GM21786 (cell line): Measurements from ENCODE around the gene SORCS2.
"Not testable (repeated sequence)": the region's sequence is repeated elsewhere in the genome, so short reads cannot be mapped to it uniquely, and the experiment has no call there.

Experiments
- ATAC-seq: cut with Tn5 transposase; IDR thresholded peaks from one replicate; pipeline ENCODE4 v1.9.1; 2021; ENCODE audit not compliant: unreplicated experiment

The SORCS2 gene

DNA sequence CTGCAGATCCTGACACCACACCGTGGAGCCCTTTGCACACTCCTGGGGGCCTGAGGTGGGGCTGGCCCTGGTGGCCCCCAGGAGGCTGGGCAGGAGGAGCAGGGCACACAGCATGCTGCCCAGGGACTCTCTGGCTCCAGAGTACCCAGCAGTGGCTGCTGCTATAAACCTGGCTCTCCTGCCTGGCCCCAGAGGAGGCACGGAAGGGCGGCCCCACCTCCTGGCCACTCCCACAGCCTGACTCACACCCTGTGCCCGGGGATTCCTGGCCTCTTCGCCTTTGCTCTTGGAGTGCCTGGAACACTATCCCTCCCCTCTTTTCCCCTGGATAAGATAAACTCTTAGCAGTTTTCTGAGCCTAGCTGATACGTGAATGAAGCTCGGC lies 242.4 kb downstream of the SORCS2 start, which contains the start of gene PSAPL1:
Gene PSAPL1 (minus strand): TSS at position 165 of the 385 bp plus-strand sequence. CDS start 51 bp downstream, at position 114.
- no peak for ATAC-seq

DNA sequence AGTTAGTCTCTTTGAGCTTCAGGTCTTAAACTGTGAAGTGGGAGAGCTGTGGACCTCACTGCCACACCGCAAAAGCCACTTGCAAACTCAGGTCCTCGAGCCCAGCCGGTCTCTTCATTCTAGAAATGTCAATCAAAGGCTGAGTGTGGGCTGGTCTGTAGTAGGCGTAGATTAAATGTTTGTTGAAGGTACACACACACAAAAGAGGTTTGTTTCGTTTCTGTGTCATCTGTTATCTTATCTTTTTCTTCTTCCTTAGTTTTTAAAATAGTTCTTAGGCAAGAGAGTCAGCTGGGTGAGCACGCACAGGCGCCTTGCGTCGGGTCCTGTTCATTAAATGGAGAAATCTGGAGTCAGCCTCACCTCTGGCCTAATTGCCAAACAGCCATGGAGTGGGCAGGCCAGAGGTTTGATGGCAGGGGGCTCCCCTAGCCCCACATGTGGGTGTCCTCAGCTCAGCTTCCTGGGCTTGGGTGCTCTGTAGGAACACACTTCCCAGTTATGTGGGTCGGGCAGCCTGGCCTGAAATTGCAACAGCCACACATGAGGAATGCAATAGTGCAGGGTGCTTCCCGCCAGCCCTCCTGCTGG lies 243.2 kb downstream of the SORCS2 start:
- ATAC-seq: no peak

DNA sequence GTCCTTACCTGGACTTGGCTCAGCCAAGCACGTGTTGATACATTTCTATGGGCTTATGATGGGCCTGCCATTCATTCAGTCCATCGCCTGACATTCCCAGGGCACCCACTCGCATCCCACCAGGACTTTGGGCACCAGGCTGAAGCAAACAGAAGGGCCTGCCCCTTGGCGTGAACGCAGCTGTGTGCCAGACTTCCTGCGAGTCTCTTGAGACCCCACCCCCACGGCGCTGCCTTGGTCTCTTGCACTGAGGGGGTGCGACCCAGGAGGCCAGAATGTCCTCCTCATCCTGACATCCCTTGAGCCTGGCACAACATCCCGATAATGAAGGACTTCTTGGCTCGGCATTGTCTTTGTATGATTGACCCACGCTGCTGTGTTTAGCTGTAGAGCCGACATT lies 243.9 kb downstream of the SORCS2 start:
- ATAC-seq: no peak

DNA sequence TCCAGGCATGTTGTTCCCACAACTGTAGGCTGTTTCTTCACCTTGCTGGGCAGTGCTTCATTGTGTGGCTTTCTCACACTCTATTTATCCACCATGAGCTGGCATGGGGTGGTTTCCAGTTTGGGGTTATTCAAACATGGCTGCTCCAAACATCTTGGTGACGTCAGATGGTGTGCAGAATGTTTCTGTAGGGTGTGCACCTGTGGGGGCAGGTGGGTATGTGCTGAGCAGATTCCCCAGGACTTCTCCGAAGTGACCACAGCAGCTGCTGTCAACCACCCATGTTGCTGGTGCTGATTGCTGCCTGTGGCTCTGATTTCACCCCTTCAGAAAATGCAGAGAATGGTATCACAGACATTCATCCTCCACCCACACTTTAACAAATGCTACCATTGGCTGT lies 247.4 kb downstream of the SORCS2 start:
- ATAC-seq: no peak

DNA sequence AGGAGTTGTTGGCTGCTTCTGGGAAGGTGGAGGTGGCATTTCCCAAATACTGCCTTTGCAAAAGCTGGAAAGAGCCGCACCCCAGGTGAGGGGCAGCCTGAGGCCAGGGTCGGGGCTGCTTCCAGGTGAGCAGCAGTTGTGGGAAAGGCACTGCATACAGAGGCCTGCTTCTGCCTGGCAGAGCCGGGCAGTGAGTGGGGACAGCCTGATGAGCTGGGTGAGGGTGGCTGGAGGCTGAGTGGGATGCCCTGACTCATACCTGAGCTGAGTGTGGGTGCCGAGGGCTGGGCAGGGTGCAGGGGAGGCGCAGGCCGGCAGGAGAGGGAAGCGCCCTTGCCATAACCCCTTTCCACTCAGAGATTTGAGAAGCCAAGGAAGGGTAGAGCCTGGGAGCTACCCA lies 248.9 kb downstream of the SORCS2 start:
- ATAC-seq: no peak

DNA sequence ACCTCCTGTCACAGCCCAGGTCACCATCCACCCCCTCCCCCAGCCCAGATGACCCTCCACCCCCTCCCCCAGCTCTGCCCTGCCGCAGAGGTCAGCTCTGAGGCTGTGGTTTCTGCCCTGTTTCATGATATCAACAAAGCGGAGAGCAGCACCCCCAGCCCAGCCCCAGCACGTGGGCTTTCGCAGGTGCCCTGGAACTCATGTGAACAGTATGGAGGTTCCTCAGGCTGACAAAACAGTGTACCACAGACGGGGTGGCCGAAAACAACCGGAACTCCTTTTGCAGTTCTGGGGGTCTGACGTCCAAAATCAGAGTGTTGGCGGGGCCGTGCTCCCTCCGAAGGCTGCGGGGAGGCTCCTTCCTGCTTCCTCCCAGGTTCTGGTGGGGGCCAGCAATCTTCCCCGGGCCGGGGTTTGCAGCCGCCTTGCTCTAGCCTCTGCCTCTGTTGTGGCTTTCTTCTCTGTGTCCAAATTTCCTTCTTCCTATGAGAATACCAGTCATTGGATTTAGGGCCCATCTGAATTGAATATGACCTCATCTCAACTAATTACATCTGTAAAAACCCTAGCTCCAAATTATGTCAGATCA lies 250.3 kb downstream of the SORCS2 start:
- ATAC-seq: no peak

DNA sequence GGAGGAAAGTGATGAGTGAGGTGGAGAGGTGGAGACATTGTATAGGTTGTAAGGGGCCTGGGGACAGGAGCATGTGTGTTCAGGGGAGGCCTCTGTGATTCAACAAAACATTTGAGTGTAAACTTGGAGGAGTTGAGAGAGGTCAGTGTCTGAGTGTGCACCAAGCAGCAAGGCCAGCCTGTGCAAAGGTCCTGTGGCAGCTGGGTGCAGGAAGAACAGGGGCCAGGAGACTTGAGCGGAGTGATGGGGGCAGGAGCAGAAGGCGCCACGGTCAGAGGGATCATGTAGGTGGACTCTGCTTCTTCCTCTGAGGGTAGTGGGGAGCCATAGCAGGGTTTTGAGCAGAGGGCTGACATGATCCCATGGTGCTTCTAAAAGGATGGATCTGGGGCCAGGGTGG lies 252.0 kb downstream of the SORCS2 start:
- no peak for ATAC-seq

DNA sequence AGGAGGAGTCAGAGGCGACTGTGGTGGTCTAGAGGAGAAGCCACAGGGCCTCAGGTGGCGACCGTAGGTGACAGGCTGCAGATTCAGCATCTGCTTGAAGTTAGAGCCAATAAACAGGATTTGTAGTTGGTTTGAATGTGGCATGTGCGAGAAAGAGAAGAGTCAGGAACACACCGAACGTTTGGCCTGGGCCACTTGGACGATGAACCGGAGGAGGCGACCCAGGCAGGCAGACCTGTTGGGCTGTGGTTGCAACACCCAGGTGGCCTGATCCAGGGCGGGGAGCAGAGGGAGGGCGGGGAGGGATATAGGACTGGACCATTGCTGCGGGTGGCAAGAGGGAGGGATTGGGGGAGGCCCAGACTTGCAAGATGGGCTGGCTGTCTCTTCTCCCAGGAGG lies 252.4 kb downstream of the SORCS2 start:
- no peak for ATAC-seq

DNA sequence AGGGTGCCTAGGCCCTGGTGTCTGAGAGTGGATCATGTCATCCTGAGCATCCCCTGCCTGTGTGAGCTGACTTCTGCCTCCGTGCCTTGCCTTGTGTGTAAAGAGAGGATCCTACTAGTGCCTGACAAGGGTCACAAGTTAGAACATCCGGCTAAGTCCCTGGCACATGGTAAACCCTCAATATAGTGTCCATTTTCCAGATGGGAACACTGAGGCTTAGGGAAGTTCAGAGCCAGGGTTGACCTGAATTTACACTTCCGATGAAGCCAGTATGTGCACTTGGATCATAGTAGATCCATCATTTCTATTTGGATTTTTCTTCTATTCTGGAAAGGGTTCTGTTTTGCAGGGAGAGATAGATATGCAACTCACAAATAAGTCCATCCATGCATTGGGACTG lies 254.9 kb downstream of the SORCS2 start:
- no peak for ATAC-seq

DNA sequence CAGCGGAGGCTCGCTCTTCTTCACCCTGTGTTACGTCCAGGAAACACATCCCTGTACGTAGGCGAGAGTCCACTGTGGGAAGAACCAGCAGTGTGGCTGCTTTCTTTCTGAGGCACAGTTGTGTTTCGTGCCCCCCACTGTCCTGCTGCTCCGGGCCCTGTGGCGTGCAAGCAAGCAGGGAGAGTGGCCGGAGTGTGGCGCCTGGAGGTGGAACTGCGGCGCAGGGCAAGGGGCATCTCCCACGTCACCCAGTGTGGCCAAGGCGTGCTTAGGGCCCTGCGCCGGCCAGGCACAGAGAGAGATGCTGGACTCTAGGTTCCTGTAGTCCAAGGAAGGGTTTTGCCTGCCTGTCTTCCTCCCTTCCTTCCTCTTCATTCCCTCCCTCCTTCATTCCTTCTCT lies 255.7 kb downstream of the SORCS2 start:
- no peak for ATAC-seq

DNA sequence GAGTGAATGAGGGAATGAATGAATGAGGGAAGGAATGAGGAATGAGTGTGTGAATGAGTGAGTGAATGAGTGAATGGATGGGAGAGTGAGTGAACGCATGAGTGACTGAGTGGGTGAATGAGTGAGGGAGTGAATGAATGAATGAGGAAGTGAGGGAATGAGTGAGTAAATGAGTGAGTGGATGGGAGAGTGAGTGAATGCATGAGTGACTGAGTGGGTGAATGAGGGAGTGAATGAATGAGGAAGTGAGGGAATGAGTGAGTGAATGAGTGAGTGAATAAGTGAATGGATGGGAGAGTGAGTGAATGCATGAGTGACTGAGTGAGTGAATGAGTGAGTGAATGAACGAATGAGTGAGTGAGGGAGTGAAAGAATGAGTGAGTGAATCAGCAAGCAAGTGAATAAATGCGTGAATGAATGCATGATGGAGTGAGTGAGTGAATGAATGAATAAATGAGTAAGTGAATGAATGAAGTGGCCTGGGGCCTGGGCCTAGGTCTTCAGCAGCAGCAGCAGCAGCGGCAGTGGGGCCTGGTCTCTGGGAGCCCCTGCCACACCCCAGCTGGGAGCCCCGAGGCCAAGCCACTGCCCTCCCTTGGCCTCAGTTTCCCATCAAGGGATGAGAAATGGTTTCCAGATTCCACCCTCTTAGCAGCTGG lies 258.6 kb downstream of the SORCS2 start:
- ATAC-seq: no peak

DNA sequence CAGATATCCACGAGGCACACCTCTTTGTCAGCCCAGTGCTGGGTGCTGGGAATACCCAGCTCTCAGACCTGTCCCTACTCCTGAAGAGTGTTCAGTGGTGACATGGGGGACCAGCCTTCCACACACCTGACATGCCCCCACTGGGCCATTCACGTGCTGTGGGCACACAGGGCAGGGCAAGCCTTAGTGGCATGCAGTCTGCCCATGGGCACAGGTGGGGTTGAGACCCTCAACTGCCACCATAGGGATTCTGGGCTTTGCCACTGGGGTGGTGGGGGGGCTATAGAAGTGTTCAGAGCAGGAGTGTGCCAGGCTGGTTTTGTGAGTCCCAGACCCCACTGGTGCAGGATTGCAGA lies 259.1 kb downstream of the SORCS2 start:
- ATAC-seq: no peak

DNA sequence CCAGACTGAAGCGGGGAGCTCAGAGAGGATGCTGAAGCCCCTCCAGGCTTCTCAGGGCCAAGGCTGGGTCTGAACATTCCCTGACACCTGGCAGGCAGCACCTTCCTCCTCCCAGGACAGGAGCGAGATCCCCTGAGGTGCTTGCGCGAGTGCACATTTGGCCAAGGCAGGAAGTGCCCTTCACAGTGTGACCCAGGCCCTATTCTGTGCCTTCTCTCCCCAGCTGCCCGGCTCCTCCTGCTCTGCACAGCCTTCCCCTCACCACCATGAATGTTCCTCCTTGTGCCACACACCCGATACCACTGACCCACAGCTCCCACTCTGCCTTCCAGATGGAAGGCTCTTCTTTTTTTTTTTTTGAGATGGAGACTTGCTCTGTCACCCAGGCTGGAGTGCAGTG lies 259.5 kb downstream of the SORCS2 start:
- no peak for ATAC-seq

DNA sequence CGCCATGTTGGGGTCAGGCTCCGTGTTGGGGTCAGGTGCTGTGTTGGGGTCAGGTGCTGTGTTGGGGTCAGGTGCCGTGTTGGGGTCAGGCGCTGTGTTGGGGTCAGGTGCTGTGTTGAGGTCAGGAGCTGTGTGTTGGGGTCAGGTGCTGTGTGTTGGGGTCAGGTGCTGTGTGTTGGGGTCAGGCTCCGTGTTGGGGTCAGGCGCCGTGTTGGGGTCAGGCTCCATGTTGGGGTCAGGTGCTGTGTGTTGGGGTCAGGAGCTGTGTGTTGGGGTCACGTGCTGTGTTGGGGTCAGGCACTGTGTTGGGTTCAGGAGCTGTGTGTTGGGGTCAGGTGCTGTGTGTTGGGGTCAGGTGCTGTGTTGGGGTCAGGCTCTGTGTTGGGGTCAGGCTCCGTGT lies 260.5 kb downstream of the SORCS2 start:
- ATAC-seq: not testable (repeated sequence)

DNA sequence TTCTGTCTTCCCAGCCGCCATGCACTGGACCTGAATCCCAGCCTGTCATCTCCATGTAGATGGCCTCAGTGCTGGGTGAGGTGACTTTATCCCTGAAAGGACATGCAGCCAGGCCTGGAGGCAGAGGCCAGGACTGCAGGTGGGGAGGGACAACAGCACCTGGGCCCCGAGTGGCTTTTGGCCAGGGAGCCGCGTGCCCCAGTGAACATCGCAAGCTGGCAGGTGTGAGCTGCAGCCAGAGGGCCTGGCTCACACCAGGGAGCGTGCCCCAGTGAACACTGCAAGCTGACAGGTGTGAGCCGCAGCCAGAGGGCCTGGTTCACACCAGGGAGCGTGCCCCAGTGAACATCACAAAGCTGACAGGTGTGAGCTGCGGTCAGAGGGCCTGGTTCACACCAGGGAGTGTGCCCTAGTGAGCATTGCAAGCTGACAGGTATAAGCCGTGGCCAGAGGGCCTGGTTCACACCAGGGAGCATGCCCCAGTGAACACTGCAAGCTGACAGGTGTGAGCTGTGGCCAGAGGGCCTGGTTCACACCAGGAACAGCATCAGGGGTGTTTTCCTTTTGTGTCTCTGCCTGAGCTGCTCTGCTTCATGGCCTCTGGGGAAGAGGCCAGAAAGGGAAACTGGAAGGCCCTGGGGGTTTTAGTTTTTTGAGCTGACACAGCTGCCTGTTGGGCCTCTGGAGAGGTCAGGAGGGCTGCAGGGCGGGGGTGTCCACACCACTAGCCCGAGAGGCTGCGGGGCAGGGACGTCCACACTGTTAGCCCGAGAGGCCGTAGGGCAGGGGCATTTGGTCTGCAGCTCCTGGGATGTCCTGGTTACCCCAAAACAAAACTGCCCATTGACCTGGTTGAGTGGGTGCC lies 265.1 kb downstream of the SORCS2 start:
- ATAC-seq: no peak

DNA sequence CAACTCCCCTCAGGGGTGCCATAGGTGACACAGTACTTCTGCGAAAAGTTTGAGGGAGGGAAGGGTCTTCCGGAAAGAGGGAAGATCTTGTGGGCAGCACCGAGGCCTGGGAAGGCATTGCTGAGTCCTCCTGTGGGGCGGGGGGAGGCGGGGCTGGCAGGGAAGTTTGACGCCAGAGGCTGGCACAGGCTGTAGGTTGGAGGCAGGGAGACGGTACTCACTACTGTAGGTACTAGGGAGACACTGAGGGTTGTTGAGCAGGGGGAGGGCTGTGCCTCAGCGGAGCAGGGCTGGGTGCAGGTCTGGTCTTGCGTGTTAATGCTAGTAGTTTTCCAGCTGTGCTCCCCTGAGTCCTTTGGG lies 265.7 kb downstream of the SORCS2 start:
- no peak for ATAC-seq

DNA sequence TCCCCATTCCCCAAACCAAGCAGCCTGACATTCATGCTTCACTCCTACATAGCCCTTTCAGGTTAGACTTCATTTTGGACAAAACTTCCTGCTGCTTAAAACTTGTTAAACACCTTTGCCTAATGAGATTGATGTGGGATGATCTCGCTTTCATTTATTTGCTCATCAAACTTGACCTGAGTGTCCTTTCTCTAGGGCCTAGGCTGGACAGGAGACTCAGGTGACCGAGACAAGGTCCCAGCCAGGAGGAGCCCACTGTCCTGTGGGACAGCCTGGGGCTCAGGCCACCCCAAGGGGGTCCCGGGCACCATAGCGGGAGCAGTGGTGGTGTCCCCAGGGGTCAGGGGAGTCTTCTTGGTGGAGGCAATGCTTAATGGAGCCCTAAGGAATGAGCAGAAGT lies 266.1 kb downstream of the SORCS2 start:
- no peak for ATAC-seq

DNA sequence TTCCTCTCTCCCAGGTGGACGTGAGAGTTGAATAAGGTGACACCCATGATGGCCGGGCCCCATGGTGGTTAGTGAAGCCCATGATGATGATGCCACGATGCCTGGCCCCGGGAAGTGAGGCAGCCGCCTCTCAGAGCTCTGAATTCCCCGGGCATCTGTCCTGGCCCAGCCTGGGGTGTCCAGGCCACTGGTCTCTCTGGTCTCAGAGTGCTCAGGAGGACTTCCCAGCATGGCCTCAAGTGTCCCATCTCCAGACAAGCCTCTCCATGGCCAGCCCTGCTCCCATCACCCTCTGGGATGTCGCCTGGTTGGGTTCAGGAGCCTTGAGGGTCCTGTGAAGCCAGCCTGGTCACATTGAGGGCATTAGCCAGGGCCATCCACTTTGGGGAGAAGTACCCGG lies 267.1 kb downstream of the SORCS2 start:
- no peak for ATAC-seq

DNA sequence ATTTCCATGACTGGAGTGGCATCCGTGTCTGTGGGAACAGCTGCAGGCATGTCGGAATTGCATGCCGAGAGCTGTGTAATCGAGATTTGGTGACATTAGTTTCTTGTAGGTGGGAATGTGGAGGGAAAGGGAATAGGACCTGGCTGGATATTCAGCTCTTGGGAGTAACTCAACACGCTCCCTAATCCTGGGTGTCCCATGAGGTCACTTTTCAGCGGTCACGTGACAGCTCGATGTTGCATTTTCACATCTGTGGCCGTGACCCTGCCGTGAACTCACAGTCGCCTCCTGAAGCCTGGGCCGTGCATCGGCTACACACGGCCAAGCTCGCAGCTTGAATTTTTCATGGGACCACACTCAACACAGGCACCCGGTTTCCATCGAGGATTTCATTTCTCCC lies 268.2 kb downstream of the SORCS2 start:
- ATAC-seq: no peak

DNA sequence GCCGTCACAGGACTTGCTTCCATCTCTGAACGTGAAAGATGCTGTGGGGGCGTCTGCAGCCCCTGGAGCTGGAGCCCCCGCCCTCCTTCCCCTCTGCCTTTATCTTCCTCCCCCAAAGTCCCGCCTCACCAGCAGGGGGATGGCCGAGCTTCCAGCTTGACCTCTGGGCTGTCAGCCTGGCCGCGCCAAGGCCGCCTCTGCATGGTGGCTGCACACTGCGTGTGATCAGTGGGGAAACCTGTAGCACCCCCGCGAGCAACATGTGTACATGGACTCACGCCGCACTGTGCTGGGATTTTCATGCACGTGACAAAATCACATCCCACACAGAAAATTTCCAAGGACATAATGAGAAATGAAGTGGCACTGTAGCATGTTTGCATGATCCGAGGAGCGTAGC lies 268.9 kb downstream of the SORCS2 start:
- no peak for ATAC-seq

DNA sequence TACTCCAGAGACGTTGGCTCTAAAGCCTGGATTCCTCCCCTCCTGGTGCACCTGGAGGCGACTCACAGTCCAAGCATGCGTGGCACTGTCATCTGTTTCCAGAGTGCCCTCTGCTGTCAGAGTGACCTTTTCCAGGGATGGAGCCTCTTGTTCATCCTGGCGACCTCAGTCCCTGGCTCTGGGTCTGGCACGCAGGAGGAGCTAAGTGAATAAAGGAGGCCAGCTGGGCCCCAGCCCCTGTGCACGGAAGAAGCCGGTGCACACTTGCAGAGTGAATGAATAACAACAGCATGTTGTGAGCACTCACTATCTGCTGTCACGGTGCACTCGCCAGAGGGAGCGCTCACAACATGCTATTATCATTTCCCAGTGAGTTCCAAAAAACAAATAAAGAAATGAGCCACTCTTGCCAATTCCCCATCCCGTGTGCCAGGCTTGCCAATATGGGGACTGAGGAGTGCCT lies 270.2 kb downstream of the SORCS2 start:
- no peak for ATAC-seq
